HepG2 (cell line): ENCODE measurements around the gene DOCK10. TPM values are rescaled to one million over a fixed set of nuclear protein-coding genes. Genes with fewer than 3 reads are reported as not detected.

Source experiments
- ATAC-seq: fragments of 200-7000 bp; cut with Tn5 transposase; 3 replicates; pipeline ENCODE4 v1.9.1; 2020; ENCODE audit warnings: mild to moderate bottlenecking, moderate library complexity
- BruUV-seq: library from RNA; stranded (reverse); fragments of 400-500 nt; replicated peaks from 2 replicates; lab custom pipeline; 2021; lab: Mats Ljungman, UMichigan
- CTCF ChIA-PET: fragments of 300-600 bp; formaldehyde crosslinking; extraction: SDS; loops from one replicate; lab custom pipeline; 2021; ENCODE audit warnings: low total read pairs, inconsistent platforms, low intra/inter-chr PET ratio; lab: Yijun Ruan, JAX
- POLR2A ChIA-PET: fragments of 350-600 bp; sonication (Branson Sonifier 250); formaldehyde crosslinking; loops from one replicate; lab custom pipeline; 2020; ENCODE audit warnings: antibody characterized with exemption, inconsistent platforms; lab: Yijun Ruan, JAX
- DNase-seq: peaks from one replicate; pipeline ENCODE4 v3.0.0-alpha.2; 2015; ENCODE audit warnings: low spot score
- FAIRE-seq: peaks from 3 replicates; lab custom pipeline; 2011; peaks lifted over from hg19 to GRCh38; lab: Jason Lieb, UNC
- H2AFZ ChIP-seq: one replicate; pipeline ENCODE4 v1.6.1; 2011; ENCODE audit warnings: low read length, inconsistent platforms
- H3K27ac ChIP-seq: fragments of 300-600 bp; 3 replicates; pipeline ENCODE4 v1.8.0; 2011; ENCODE audit warnings: mixed run types, mild to moderate bottlenecking, mixed read lengths, low read length, inconsistent platforms; ENCODE audit not compliant: insufficient read depth; ENCODE audit errors: extremely low read length
- H3K27me3 ChIP-seq, 2 experiments: fragments of 200-600 bp in 1 of 2; 2 replicates in 1 of 2; 3 replicates in 1 of 2; pipeline versions ENCODE4 v1.6.0 to v1.8.0; 2011; ENCODE audit warnings: low read length in 2 of 2, mild to moderate bottlenecking in 2 of 2, moderate library complexity in 2 of 2, inconsistent platforms in 1 of 2; ENCODE audit not compliant: insufficient read depth in 2 of 2, control insufficient read depth in 1 of 2
- H3K36me3 ChIP-seq, 2 experiments: fragments of 200-600 bp in 1 of 2; replicated peaks in 1 of 2; 2 replicates in 1 of 2; 3 replicates in 1 of 2; pipeline versions ENCODE4 v1.5.1 to v1.8.0; 2011; ENCODE audit warnings: low read length in 2 of 2, inconsistent platforms in 1 of 2; ENCODE audit not compliant: insufficient read depth in 2 of 2, control insufficient read depth in 1 of 2
- H3K4me1 ChIP-seq: 2 replicates; pipeline ENCODE4 v1.5.1; 2012; ENCODE audit warnings: low read length, inconsistent platforms; ENCODE audit not compliant: insufficient read depth
- H3K4me2 ChIP-seq: 2 replicates; pipeline ENCODE4 v1.6.0; 2011; ENCODE audit warnings: low read depth, low read length, inconsistent platforms
- H3K4me3 ChIP-seq, 3 experiments: fragments of 200-600 bp in 1 of 3; sonication (generic), shearing (Covaris generic) in 1 of 3; replicated peaks in 1 of 3; 2 replicates each; pipeline ENCODE4 v1.5.1; 2011 to 2016; ENCODE audit warnings: low read length in 3 of 3, inconsistent platforms in 2 of 3, low read depth in 2 of 3, mild to moderate bottlenecking in 2 of 3, control low read depth in 1 of 3, mixed read lengths in 1 of 3; ENCODE audit not compliant: insufficient read depth in 1 of 3
- H3K79me2 ChIP-seq: one replicate; pipeline ENCODE4 v1.6.1; 2011; ENCODE audit warnings: low read length, inconsistent platforms; ENCODE audit not compliant: insufficient read depth
- H3K9ac ChIP-seq: 2 replicates; pipeline ENCODE4 v1.6.0; 2011; ENCODE audit warnings: mild to moderate bottlenecking, low read depth, low read length, inconsistent platforms; ENCODE audit not compliant: insufficient read depth
- H3K9me3 ChIP-seq: 2 replicates; pipeline ENCODE4 v1.5.1; 2012; ENCODE audit warnings: mild to moderate bottlenecking, low read length
- H4K20me1 ChIP-seq: 2 replicates; pipeline ENCODE4 v1.6.0; 2011; ENCODE audit warnings: inconsistent platforms, mild to moderate bottlenecking, low read length, moderate library complexity; ENCODE audit not compliant: insufficient read depth
- FOXC1 ChIP-seq: sonication (generic); formaldehyde crosslinking; IDR thresholded peaks from 2 replicates; pipeline ENCODE4 v1.8.0; 2022; ENCODE audit warnings: mild to moderate bottlenecking, missing genetic modification reagents, borderline replicate concordance
- MATR3 ChIP-seq: sonication (generic); formaldehyde crosslinking; IDR thresholded peaks from 2 replicates; pipeline ENCODE4 v1.4.0; 2020; ENCODE audit warnings: missing genetic modification reagents
- ZFP36L1 ChIP-seq: sonication (generic); formaldehyde crosslinking; IDR thresholded peaks from 2 replicates; pipeline ENCODE4 v1.8.0; 2022; ENCODE audit warnings: mild to moderate bottlenecking, missing genetic modification reagents, moderate library complexity
- ZNF432 ChIP-seq: sonication (generic); formaldehyde crosslinking; IDR thresholded peaks from 2 replicates; pipeline ENCODE4 v1.5.0; 2020; ENCODE audit warnings: missing genetic modification reagents, mild to moderate bottlenecking, borderline replicate concordance
- ZNF761 ChIP-seq: sonication (generic); formaldehyde crosslinking; conservative IDR thresholded peaks from 2 replicates; pipeline ENCODE4 v1.4.0; 2020; ENCODE audit warnings: mild to moderate bottlenecking, missing genetic modification reagents
- ZNF770 ChIP-seq: sonication (generic); formaldehyde crosslinking; IDR thresholded peaks from 2 replicates; pipeline ENCODE4 v1.5.0; 2020; ENCODE audit warnings: mild to moderate bottlenecking, missing genetic modification reagents
- WGBS: methylation state at CpG from one replicate; pipeline ENCODE4 v1.1.6; 2017; ENCODE audit warnings: low lambda C conversion rate; 5-methylcytosine and 5-hydroxymethylcytosine counted together
- in situ Hi-C: cut with HindIII; loops from 2 replicates; pipeline ENCODE4 v1.10.0; 2017; ENCODE audit warnings: low pct_unique_long_range_greater_than_20kb; ENCODE audit not compliant: extremely low pct_ligation_motif_present
- intact Hi-C: fragments of 100-400 bp; cut with micrococcal nuclease; formaldehyde crosslinking; loops from one replicate; pipeline ENCODE4 v1.10.0; 2022; ENCODE audit not compliant: unreplicated experiment
- polyA plus RNA-seq, 8 experiments: library from polyadenylated mRNA; depleted of rRNA in 3 of 8; stranded (reverse) in 7 of 8; unstranded in 1 of 8; fragments of >200 nt; fragmentation: Illumina TruSeq in 4 of 8; extraction: Trizol in 4 of 8; gene quantifications; 2 replicates each; pipeline versions ENCODE4 v1.2.1 to v1.2.3, GENCODE V29; 2011 to 2016; ENCODE audit warnings: low read depth in 4 of 8, missing spikeins in 1 of 8, mixed read lengths in 1 of 8; ENCODE audit not compliant: insufficient read depth in 1 of 8
- total RNA-seq, 5 experiments: library from RNA; depleted of rRNA; stranded (reverse); fragments of >200 nt; fragmentation: Illumina TruSeq; extraction: Trizol; gene quantifications; 2 replicates each; pipeline ENCODE4 v1.2.3, GENCODE V29; 2016; ENCODE audit warnings: low read depth in 1 of 5
- TF ChIP-seq, protein P1 (sequence below): IDR thresholded peaks from 2 replicates; pipeline ENCODE4 v1.6.1; 2016
- TF ChIP-seq, protein P2 (sequence below): sonication (generic); formaldehyde crosslinking; IDR thresholded peaks from 2 replicates; pipeline ENCODE4 v1.5.0; 2020; ENCODE audit warnings: mild to moderate bottlenecking, missing genetic modification reagents, borderline replicate concordance
- TF ChIP-seq, protein P3 (sequence below): sonication (generic); formaldehyde crosslinking; IDR thresholded peaks from 2 replicates; pipeline ENCODE4 v1.4.0; 2020; ENCODE audit warnings: missing genetic modification reagents, borderline replicate concordance

DOCK10 gene
- total and polyA plus RNA-seq, 2 of the 13 experiments (the other 11 are each of a cell fraction or from before 2014, with no cell fraction given): not detected

DNA sequence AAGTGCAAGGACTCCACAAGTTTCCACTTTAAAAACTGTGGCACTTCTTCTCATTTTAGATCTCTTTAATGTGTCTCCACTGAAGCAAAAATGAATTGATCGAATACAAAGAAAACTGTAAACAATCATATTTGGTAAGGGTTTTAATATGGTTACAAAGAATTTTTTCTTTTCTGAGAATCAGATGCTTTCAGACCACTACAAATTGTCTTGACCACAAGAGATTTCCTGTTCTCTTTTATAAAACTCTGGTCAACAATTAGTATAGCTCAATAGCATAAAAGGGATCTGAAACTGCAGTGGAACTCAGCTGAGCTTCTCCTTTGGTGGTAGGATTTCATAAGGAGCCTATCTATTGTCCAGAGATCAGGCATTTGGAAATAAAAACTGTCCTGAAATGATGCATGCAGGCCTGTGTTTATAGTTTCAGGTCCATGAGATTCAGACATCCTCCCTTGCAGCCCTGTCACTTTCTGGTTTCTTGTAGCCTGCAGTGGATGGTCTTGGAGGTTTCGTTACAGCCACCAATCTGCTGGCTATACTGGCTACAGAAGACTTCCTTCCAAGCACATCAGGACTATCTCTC, 120.0 kb downstream of the DOCK10 start:
- DNase-seq (no peak), ATAC-seq (no peak), FAIRE-seq (no peak)
- no peaks in the 10 kb centered on the region for H3K79me2 ChIP-seq
- H3K27me3 ChIP-seq: no peaks in the 10 kb centered on the region
- H3K4me1 ChIP-seq: no peaks in the 10 kb centered on the region
- intact Hi-C loops: no loop called here
- ChIA-PET POLR2A (no interaction called here), CTCF (no interaction called here)
- no peak for TF ChIP-seq MATR3 (CRISPR knock-in tag)
- TF ChIP-seq, protein P1, sequence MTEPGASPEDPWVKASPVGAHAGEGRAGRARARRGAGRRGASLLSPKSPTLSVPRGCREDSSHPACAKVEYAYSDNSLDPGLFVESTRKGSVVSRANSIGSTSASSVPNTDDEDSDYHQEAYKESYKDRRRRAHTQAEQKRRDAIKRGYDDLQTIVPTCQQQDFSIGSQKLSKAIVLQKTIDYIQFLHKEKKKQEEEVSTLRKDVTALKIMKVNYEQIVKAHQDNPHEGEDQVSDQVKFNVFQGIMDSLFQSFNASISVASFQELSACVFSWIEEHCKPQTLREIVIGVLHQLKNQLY (CRISPR knock-in tag): no peak
- TF ChIP-seq FOXC1 (CRISPR knock-in tag): no peak
- no peak for TF ChIP-seq ZNF432 (CRISPR knock-in tag)
- no peak for TF ChIP-seq ZNF761 (CRISPR knock-in tag)
- no peak for TF ChIP-seq ZFP36L1
- TF ChIP-seq, protein P2, sequence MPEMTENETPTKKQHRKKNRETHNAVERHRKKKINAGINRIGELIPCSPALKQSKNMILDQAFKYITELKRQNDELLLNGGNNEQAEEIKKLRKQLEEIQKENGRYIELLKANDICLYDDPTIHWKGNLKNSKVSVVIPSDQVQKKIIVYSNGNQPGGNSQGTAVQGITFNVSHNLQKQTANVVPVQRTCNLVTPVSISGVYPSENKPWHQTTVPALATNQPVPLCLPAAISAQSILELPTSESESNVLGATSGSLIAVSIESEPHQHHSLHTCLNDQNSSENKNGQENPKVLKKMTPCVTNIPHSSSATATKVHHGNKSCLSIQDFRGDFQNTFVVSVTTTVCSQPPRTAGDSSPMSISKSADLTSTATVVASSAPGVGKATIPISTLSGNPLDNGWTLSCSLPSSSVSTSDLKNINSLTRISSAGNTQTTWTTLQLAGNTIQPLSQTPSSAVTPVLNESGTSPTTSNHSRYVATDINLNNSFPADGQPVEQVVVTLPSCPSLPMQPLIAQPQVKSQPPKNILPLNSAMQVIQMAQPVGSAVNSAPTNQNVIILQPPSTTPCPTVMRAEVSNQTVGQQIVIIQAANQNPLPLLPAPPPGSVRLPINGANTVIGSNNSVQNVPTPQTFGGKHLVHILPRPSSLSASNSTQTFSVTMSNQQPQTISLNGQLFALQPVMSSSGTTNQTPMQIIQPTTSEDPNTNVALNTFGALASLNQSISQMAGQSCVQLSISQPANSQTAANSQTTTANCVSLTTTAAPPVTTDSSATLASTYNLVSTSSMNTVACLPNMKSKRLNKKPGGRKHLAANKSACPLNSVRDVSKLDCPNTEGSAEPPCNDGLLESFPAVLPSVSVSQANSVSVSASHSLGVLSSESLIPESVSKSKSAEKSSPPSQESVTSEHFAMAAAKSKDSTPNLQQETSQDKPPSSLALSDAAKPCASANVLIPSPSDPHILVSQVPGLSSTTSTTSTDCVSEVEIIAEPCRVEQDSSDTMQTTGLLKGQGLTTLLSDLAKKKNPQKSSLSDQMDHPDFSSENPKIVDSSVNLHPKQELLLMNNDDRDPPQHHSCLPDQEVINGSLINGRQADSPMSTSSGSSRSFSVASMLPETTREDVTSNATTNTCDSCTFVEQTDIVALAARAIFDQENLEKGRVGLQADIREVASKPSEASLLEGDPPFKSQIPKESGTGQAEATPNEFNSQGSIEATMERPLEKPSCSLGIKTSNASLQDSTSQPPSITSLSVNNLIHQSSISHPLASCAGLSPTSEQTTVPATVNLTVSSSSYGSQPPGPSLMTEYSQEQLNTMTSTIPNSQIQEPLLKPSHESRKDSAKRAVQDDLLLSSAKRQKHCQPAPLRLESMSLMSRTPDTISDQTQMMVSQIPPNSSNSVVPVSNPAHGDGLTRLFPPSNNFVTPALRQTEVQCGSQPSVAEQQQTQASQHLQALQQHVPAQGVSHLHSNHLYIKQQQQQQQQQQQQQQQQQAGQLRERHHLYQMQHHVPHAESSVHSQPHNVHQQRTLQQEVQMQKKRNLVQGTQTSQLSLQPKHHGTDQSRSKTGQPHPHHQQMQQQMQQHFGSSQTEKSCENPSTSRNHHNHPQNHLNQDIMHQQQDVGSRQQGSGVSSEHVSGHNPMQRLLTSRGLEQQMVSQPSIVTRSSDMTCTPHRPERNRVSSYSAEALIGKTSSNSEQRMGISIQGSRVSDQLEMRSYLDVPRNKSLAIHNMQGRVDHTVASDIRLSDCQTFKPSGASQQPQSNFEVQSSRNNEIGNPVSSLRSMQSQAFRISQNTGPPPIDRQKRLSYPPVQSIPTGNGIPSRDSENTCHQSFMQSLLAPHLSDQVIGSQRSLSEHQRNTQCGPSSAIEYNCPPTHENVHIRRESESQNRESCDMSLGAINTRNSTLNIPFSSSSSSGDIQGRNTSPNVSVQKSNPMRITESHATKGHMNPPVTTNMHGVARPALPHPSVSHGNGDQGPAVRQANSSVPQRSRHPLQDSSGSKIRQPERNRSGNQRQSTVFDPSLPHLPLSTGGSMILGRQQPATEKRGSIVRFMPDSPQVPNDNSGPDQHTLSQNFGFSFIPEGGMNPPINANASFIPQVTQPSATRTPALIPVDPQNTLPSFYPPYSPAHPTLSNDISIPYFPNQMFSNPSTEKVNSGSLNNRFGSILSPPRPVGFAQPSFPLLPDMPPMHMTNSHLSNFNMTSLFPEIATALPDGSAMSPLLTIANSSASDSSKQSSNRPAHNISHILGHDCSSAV: no peak
- no peak for TF ChIP-seq ZNF770 (CRISPR knock-in tag)
- TF ChIP-seq, protein P3, sequence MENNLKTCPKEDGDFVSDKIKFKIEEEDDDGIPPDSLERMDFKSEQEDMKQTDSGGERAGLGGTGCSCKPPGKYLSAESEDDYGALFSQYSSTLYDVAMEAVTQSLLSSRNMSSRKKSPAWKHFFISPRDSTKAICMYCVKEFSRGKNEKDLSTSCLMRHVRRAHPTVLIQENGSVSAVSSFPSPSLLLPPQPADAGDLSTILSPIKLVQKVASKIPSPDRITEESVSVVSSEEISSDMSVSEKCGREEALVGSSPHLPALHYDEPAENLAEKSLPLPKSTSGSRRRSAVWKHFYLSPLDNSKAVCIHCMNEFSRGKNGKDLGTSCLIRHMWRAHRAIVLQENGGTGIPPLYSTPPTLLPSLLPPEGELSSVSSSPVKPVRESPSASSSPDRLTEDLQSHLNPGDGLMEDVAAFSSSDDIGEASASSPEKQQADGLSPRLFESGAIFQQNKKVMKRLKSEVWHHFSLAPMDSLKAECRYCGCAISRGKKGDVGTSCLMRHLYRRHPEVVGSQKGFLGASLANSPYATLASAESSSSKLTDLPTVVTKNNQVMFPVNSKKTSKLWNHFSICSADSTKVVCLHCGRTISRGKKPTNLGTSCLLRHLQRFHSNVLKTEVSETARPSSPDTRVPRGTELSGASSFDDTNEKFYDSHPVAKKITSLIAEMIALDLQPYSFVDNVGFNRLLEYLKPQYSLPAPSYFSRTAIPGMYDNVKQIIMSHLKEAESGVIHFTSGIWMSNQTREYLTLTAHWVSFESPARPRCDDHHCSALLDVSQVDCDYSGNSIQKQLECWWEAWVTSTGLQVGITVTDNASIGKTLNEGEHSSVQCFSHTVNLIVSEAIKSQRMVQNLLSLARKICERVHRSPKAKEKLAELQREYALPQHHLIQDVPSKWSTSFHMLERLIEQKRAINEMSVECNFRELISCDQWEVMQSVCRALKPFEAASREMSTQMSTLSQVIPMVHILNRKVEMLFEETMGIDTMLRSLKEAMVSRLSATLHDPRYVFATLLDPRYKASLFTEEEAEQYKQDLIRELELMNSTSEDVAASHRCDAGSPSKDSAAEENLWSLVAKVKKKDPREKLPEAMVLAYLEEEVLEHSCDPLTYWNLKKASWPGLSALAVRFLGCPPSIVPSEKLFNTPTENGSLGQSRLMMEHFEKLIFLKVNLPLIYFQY (CRISPR knock-in tag): no peak
- no peak overlapping the region for H3K27ac ChIP-seq
- peak overlapping the region; percentile 11 for H2AFZ ChIP-seq
- no TSS peak for BruUV-seq
- H3K4me2 ChIP-seq: no peak overlapping the region
- WGBS: 27% methylated on average over 2 of the region's 2 CpGs
- in situ Hi-C loops: no loop called here
- H3K4me3 ChIP-seq: no peak overlapping the region
- H3K9me3 ChIP-seq: no peaks in the 10 kb centered on the region
- no peak overlapping the region for H3K9ac ChIP-seq
- H4K20me1 ChIP-seq: no peaks in the 10 kb centered on the region
- H3K36me3 ChIP-seq: no peaks in the 10 kb centered on the region
